PC-3 (cell line): Measurements from ENCODE around the gene RAB30. TPM values are rescaled to one million over a fixed set of nuclear protein-coding genes. Genes with fewer than 3 reads are reported as not detected.

Experiments used
- ATAC-seq: fragments of 200-7000 bp; cut with Tn5 transposase; 2 replicates; pipeline ENCODE4 v1.9.1; 2020; ENCODE audit warnings: mild to moderate bottlenecking, moderate library complexity
- BruUV-seq: library from RNA; stranded (reverse); fragments of 400-500 nt; replicated peaks from 2 replicates; lab custom pipeline; 2021; lab: Mats Ljungman, UMichigan
- CTCF ChIA-PET: fragments of 300-600 bp; sonication (Branson Sonifier 250); formaldehyde crosslinking; loops from one replicate; lab custom pipeline; 2022; ENCODE audit warnings: antibody characterized with exemption; lab: Charles Lee
- POLR2A ChIA-PET: fragments of 300-600 bp; sonication (Branson Sonifier 250); formaldehyde crosslinking; loops from one replicate; lab custom pipeline; 2022; ENCODE audit warnings: antibody characterized with exemption; ENCODE audit not compliant: unreplicated experiment; lab: Charles Lee
- DNase-seq: peaks from one replicate; pipeline ENCODE4 v3.0.0-alpha.2; 2015
- H2AFZ ChIP-seq: fragments of 300-600 bp; sonication (generic); 2 replicates; pipeline ENCODE4 v1.6.0; 2016; ENCODE audit warnings: antibody characterized with exemption, low read length
- H3F3A ChIP-seq: fragments of 300-600 bp; sonication (generic); one replicate; pipeline ENCODE4 v1.6.0; 2017; ENCODE audit warnings: antibody characterized with exemption, low read length, control low read depth, mild to moderate bottlenecking; ENCODE audit not compliant: unreplicated experiment
- H3K27ac ChIP-seq: fragments of 300-600 bp; sonication (generic); 2 replicates; pipeline ENCODE4 v1.5.1; 2016; ENCODE audit warnings: mild to moderate bottlenecking, low read length
- H3K27me3 ChIP-seq: fragments of 300-600 bp; sonication (generic); 2 replicates; pipeline ENCODE4 v1.6.1; 2016; ENCODE audit warnings: low read length, mixed read lengths
- H3K36me3 ChIP-seq: fragments of 300-600 bp; sonication (generic); 2 replicates; pipeline ENCODE4 v1.6.1; 2016; ENCODE audit warnings: low read depth, mixed run types, low read length, mixed read lengths
- H3K4me1 ChIP-seq: fragments of 300-600 bp; sonication (generic); 2 replicates; pipeline ENCODE4 v1.5.1; 2016; ENCODE audit warnings: low read length; ENCODE audit not compliant: insufficient read depth
- H3K4me2 ChIP-seq: fragments of 300-600 bp; sonication (generic); 2 replicates; pipeline ENCODE4 v1.6.0; 2016; ENCODE audit warnings: low read length
- H3K4me3 ChIP-seq: fragments of 300-600 bp; sonication (generic); 2 replicates; pipeline ENCODE4 v1.5.1; 2016; ENCODE audit warnings: mild to moderate bottlenecking, low read length, mixed read lengths
- H3K79me2 ChIP-seq: fragments of 300-600 bp; sonication (generic); 2 replicates; pipeline ENCODE4 v1.6.1; 2017; ENCODE audit warnings: low read length, mixed read lengths
- H3K9ac ChIP-seq: fragments of 300-600 bp; sonication (generic); 2 replicates; pipeline ENCODE4 v1.6.0; 2016; ENCODE audit warnings: mild to moderate bottlenecking, low read length
- H3K9me2 ChIP-seq: fragments of 300-600 bp; sonication (generic); replicated peaks from 2 replicates; pipeline ENCODE4 v1.6.1; 2016; ENCODE audit warnings: mixed run types, low read length, mixed read lengths
- H3K9me3 ChIP-seq: fragments of 300-600 bp; sonication (generic); 2 replicates; pipeline ENCODE4 v1.6.1; 2016; ENCODE audit warnings: low read length, mixed read lengths
- H4K20me1 ChIP-seq: fragments of 300-600 bp; sonication (generic); 2 replicates; pipeline ENCODE4 v1.6.1; 2016; ENCODE audit warnings: low read length, mixed read lengths
- CTCF ChIP-seq: fragments of 300-600 bp; sonication (generic); conservative IDR thresholded peaks from 2 replicates; pipeline ENCODE4 v1.5.1; 2017; ENCODE audit warnings: antibody characterized with exemption, low read depth, mild to moderate bottlenecking, low read length
- EZH2 ChIP-seq: fragments of 300-600 bp; sonication (generic); IDR thresholded peaks from one replicate; pipeline ENCODE4 v1.6.1; 2017; ENCODE audit warnings: antibody characterized with exemption, mild to moderate bottlenecking, low read length; ENCODE audit not compliant: unreplicated experiment
- EZH2phosphoT487 ChIP-seq: fragments of 300-600 bp; sonication (generic); IDR thresholded peaks from 2 replicates; pipeline ENCODE4 v1.6.1; 2018; ENCODE audit warnings: mild to moderate bottlenecking, antibody characterized with exemption, low read length, borderline replicate concordance
- intact Hi-C: fragments of 100-400 bp; cut with micrococcal nuclease; formaldehyde crosslinking; loops from 2 replicates; pipeline ENCODE4 v1.9.0; 2023
- total RNA-seq: library from RNA; depleted of rRNA; stranded (reverse); fragments of >200 nt; gene quantifications from 2 replicates; pipeline ENCODE4 v1.2.3, GENCODE V29; 2014

Gene RAB30
- total RNA-seq, 1 experiment from 2014 or later: 6.6 TPM

- DNase-seq (no peak), ATAC-seq (no peak)
- no TSS peak for BruUV-seq
- peaks cover 51% of the 10 kb centered on the region for H3K4me1 ChIP-seq
- no peak overlapping the region for H3K4me2 ChIP-seq
- H3K9me3 ChIP-seq: no peaks in the 10 kb centered on the region
- peaks cover 21% of the 10 kb centered on the region; the same call in 1 of the 2 replicates for H3K79me2 ChIP-seq
- H3K9ac ChIP-seq: no peak overlapping the region
- no peak for TF ChIP-seq EZH2
- no peak for TF ChIP-seq EZH2phosphoT487
- TF ChIP-seq CTCF: no peak
- H3F3A ChIP-seq: peaks cover 17% of the 10 kb centered on the region
- no peaks in the 10 kb centered on the region for H3K9me2 ChIP-seq
- no peaks in the 10 kb centered on the region for H3K27me3 ChIP-seq
- intact Hi-C loops: no loop called here
- H2AFZ ChIP-seq: no peak overlapping the region
- H3K27ac ChIP-seq: no peak overlapping the region
- no peaks in the 10 kb centered on the region for H3K36me3 ChIP-seq
- ChIA-PET POLR2A (no interaction called here), CTCF (no interaction called here)
- no peaks in the 10 kb centered on the region for H4K20me1 ChIP-seq
- H3K4me3 ChIP-seq: no peak overlapping the region
Observed at GRCh38 chr11:83056611-83057010, 15.1 kb downstream of the RAB30 start.

DNA sequence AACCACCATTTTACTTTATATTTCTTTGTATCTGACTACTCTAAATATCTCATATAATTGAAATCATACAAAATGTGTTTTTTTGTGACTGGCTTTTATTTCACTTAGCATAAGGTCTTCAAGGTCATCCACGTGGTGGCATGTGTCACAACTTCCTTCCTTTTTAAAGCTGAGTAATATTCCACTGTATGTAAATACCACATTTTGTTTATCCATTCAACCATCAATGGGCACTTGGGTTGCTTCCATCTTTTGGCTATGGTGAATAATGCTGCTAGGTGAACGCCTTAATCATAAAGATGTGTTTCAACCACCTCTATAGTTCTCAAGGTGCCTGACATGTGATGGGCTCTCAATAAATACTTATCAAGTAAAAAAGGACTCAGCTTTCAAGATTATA is 15.5 kb downstream of the RAB30 start:
- DNase-seq: peak; percentile 61
- no peaks in the 10 kb centered on the region for H3K9me2 ChIP-seq
- no TSS peak for BruUV-seq
- ChIA-PET CTCF (no interaction called here), POLR2A (no interaction called here)
- ATAC-seq: no peak
- no peak overlapping the region for H3K9ac ChIP-seq
- peaks cover 20% of the 10 kb centered on the region for H3F3A ChIP-seq
- no peak overlapping the region for H2AFZ ChIP-seq
- H3K79me2 ChIP-seq: peaks cover 21% of the 10 kb centered on the region; the same call in 1 of the 2 replicates
- H3K9me3 ChIP-seq: no peaks in the 10 kb centered on the region
- no peak overlapping the region for H3K27ac ChIP-seq
- no peaks in the 10 kb centered on the region for H3K27me3 ChIP-seq
- intact Hi-C loops: no loop called here
- H3K4me1 ChIP-seq: peaks cover 55% of the 10 kb centered on the region
- H3K36me3 ChIP-seq: no peaks in the 10 kb centered on the region
- no peak overlapping the region for H3K4me3 ChIP-seq
- no peak for TF ChIP-seq CTCF
- TF ChIP-seq EZH2: no peak
- no peak for TF ChIP-seq EZH2phosphoT487
- H4K20me1 ChIP-seq: no peaks in the 10 kb centered on the region
- H3K4me2 ChIP-seq: no peak overlapping the region

GRCh38 chr11:83054904-83055380 is 16.8 kb downstream of the RAB30 start:
- Histone ChIP-seq H3K27me3 (no peaks in the 10 kb centered on the region), H3K36me3 (no peaks in the 10 kb centered on the region), H3K27ac (peak overlapping the region; percentile 41), H3K4me2 (peak overlapping the region; percentile 21; the same call in 1 of the 2 replicates), H3K4me1 (peaks cover 61% of the 10 kb centered on the region), H3K4me3 (no peak overlapping the region), H3K9ac (no peak overlapping the region), H3F3A (peaks cover 22% of the 10 kb centered on the region), H3K9me2 (no peaks in the 10 kb centered on the region), H3K79me2 (peaks cover 23% of the 10 kb centered on the region), H3K9me3 (no peaks in the 10 kb centered on the region), H2AFZ (no peak overlapping the region), H4K20me1 (no peaks in the 10 kb centered on the region)
- intact Hi-C loops: loop anchor here (5.0 kb wide), 1 partner anchor 78 kb away; no protein-coding TSS in a partner anchor
- BruUV-seq: no TSS peak
- POLR2A ChIA-PET: no interaction called here
- ATAC-seq (peak; percentile 47), DNase-seq (peak; percentile 88)
- no peak for TF ChIP-seq EZH2phosphoT487
- no peak for TF ChIP-seq EZH2
- no peak for TF ChIP-seq CTCF
- CTCF ChIA-PET: no interaction called here
